SHP77 (cell line): ENCODE measurements around the gene KATNAL1.

Source experiments
- DNase-seq, 2 experiments: peaks; one replicate each; lab custom pipeline; 2025; lab: John Stamatoyannopoulos, UW

Gene KATNAL1

DNA sequence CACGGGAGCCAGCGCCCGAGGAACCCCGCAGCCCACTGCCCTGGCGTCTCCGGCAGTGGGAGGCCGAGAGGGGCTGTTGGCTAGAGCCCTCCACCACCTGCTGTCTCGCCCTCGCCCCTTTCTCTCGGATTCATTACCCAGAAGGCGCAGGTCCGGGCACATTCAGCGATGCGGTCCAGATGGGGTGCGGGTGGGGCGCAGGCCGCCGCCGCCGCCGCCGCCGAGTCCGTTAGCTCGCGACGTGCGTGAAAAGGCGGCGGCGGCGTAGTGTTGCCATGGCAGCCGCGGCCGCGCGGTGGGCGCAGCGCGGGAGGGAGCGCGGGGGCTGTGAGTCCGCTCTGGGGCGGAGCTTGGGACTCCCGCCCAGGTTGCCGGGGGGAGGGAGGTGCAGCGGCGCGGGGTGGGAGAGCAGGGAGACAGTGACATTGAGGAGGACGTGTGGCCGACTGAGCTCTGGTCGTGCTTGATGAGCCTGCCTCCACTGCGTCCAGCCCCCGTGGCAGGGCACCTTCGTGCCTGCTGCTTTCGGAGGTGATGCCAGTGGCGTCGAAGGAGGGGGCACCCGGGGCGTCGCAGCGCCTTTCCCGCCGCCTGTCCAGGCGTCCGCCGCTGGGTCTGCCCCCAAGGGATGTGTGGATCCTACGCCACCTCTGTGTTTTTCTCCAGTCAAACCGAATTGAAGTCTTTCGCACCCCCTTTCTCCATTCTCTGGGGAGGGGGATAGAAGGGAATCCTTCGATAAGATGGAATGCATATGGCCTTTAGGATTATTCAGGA is at the start of gene KATNAL1:
Gene KATNAL1 (minus strand): TSS at position 358 of the 777 bp plus-strand sequence. CDS start 23,774 bp downstream, outside the sequence.
- DNase-seq, result peak; percentile 67 to 81

GRCh38 chr13:30355839-30356238 is 48.5 kb upstream of the KATNAL1 start:
- DNase-seq, result no peak

DNA sequence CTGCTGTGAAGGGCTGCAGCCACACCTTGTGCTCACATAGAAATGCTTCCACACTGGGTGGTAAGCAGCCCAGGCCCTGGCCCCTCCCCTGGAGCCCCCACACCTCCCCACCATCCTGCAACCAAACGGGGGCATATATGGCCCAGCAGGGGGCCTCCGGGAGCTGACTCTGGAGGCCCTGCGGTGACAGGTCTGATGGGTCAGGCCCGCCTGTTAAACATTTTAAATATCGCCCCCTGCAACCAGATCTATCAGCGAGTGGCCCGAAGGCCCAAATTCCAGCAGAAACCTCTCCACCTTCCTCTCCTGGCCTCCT is 48.0 kb upstream of the KATNAL1 start:
- DNase-seq, result peak; percentile 8 to 41

DNA sequence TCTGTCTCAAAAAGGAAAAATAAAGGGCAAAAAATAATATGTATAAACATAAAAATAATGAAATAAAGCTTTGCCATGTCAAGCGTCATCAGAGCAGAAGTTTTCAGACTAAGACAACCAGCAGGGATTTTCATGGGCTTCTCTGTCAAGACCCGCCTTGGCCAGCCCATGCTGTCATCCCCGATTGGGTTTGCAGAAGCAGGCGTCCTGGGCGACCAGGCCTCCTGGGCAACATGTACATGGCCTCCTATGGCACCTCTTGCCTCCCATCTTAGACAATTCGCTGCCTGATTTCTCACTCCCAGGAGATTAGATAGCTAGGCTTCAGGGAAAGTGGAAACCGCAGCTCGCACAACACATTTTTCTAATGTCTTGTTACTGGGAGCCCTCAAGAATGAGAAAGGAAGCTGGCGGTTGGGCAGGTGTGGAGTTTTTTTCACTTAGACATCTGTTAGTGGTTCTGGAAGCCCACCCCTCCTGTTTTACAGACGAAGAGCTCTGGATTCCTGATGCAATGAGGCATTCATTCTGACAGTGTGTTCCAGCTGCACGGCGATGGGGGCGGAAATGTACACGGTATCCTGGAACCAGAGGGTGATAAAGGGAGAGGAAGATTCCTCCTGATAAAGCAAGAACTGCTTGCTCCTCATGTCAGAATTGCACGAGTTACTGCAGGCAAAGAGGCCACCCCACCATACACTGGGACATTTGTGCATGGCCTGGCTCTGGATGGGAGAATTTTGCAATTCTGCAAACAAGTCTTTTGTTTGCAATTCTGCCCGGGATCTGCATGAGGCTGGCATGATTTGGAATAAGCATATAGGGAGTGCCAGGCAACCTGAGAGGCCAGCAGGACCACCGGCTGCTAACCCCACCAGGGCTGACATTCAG is 47.4 kb upstream of the KATNAL1 start:
- no peak for DNase-seq

DNA sequence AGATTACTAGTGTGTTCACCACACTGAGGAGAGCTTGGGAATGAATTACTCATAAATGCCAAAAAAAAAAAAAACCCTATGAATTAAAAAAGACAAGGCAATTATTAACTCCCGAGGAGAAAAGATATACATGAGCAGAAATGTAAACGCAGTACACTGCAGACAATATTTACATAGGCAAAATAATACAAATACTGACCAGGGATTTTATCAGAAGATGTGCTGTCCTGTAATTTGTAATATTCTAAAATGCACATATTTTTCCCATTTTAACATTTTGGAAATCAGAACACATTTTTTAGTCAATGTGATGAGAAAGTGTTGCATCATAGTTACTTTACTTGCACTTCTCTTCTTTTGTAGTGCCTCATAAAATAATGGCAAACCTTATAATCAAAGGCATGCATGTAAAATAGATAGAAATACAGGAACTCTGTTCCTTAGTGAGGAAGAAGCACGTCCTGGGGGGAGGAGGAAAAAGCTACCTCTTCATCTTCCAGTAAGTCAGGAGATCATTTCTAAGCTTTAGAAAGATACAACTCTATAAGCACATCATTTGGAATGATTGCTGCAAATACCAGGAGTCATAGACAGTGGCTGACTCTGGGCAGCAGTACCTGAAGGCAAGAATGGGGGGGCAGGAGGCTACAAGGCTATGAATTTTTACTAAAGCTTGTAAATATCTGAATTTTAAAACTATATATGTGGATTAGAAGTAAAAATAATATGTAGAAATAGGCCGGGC is 46.3 kb upstream of the KATNAL1 start:
- no peak for DNase-seq

GRCh38 chr13:30353060-30353459 is 45.7 kb upstream of the KATNAL1 start:
- no peak for DNase-seq

DNA sequence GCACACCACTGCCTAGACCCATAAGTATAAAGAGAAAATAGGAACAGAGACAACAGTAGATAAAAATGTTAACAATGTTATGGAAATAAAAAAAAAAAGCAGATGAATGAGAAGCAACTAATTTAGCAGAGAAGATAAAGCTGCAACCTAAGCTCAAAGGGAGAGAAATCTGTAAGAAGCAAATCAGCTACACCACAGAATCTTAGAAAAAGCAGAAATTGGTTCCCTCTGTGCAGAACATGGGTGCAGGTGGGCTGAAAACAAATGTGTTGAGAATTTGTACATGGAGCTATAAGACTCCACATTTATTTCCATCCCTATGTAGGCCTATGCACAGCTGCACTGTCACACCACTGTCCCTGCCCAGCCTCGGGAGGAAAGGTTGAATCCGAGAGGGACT is 44.8 kb upstream of the KATNAL1 start:
- no peak for DNase-seq

DNA sequence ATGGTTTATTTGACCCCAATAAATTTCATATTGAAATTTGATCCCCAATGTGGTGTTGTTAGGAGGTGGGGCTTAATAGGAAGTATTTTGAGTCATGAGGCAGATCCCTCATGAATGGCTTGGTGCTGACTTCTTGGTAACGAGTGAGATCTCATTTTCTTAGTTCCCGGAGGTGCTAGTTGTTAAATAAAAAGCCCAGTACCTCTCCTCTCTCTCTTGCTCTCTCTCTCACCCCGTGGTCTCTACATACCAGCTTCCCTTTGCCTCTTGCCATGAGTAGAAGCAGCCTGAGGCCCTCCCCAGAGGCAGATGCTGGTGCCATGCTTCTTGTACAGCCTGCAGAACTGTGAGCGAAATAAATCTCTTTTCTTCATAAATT is 39.4 kb upstream of the KATNAL1 start:
- DNase-seq, result no peak

GRCh38 chr13:30346153-30346788 is 38.9 kb upstream of the KATNAL1 start:
- DNase-seq, result no peak

DNA sequence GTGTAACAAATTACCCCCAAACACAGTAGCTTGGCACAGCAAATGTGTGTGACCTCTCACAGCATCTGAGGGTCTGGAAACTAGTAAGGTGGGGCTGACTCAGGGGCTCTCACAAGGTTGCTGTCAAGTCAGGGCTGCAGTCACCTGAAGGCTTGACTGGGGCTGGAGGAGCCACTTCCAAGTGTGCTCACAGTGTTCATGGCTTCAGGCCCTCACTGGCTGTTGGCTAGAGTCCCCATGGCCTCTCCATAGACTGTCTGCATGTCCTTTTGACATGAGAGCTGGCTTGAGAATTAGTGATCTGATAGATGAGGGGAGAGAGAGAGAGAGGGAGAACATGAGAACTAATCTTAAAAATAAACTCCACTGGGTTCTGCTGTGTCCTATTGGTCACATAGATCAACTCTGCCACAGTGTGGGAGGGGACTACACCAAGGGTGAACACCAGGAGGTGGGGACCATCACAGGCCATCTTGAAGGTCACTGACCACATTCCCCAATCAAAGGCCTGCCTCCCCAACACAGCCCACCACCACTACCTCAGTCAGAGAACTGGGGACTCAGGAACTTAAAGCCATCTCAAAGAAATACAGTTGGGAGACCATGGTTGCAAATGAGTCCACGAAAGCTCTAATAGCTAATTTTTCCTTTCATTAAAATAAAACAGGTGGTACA is 38.2 kb upstream of the KATNAL1 start:
- no peak for DNase-seq

DNA sequence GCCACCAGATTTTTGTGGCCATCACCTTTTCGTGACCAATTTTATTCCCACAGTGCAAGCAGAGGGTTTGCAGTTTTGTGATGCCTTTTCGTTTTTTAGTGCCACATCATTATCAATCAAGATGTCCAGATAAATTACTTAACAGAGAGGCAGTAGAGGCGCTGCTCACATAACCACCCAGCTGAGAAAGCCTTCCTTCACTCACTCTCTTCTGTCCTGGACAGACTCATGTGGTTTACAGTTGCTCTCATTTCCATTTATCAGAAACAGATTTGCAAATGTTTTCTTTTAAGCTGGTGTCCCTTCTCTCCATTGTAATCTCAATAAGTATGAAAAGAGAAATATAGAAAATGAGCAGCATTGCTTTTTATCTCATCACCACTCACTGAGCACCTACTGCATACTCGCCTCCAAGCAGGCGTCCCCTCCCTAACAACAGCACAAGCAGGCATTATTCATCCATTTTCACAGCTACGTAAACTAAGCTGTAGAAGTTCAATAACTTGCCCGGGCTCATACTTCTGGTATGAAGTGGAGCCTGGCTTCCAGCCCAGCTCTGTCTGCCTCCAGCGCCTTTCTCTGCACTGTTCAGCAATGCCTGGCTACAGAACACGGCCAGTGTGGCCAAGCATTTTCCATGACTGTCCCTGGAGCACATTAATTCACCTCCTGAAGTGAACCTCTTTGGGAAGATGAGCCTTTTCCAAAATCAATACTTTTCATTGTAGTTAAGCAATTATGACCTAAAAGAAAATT is 34.6 kb upstream of the KATNAL1 start:
- no peak for DNase-seq

DNA sequence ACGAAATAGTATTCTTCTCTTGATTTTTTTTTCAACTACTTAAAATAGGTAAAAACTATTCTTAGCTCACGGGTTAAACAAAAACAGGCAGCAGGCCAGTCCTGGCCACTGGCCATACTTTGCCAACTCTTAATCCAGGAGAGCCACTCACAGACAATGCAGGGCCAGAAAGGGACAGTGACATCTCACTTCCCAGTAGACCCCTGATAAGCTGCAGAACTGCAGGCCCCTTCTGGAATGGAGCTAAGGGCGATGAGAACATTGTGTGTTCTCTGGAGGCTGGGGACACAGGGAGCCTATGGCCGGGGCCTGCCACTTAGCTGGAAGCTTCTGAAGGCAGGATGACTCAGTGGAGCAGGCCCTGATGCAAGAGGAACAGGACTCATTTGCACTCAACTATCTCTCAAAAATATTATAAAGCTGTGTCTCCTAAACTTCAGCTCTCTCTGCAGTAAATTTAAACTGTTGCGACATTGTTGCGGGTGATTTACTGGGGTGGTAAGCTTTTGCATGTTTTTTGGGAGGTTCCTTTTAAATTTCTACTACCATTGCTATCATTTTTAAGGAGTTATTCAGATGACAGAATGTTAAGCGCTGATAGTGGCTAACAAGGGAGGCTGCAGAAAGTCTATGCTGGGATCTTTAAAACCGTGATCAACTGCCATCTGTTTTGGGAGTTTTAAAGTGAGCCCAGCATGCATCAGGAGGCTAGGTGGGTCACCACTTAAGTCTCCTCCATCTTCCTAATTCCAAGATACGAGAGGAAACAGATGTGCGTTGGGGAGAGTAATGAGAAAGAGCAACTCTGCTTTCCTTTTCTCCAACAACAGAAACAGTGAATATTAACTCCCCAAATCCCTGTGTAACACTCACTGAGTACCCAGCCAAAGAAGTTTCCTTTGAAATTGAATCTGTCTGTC is 33.2 kb upstream of the KATNAL1 start:
- no peak for DNase-seq

- no peak for DNase-seq
These were observed 32.5 kb upstream of the KATNAL1 start for GRCh38 chr13:30339738-30340330.

DNA sequence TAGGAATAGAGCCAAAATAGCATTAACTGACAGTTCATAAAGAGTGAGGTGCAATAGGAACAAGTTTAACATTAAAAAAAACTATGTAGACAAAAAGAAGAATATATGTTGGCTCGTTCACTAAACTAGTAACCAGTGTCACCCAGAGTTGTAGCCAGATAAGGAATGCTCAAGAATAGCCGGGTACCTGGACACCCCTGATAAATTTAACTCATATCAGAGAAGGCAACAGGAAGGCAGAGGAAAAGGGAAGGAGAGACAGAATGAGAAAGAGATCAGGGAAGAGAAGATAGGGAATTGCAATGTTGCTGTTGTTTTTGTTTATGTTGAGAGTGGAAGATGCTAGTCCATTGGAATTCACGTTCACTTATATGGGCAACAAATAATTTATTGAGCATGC is 31.6 kb upstream of the KATNAL1 start:
- DNase-seq, result no peak

- no peak for DNase-seq
These were observed 31.0 kb upstream of the KATNAL1 start for GRCh38 chr13:30338331-30338851.

- DNase-seq, result no peak
These were observed 29.8 kb upstream of the KATNAL1 start for GRCh38 chr13:30337061-30337610.

- DNase-seq, result peak; percentile 23 to 27
These were observed 27.5 kb upstream of the KATNAL1 start for GRCh38 chr13:30334663-30335386.

DNA sequence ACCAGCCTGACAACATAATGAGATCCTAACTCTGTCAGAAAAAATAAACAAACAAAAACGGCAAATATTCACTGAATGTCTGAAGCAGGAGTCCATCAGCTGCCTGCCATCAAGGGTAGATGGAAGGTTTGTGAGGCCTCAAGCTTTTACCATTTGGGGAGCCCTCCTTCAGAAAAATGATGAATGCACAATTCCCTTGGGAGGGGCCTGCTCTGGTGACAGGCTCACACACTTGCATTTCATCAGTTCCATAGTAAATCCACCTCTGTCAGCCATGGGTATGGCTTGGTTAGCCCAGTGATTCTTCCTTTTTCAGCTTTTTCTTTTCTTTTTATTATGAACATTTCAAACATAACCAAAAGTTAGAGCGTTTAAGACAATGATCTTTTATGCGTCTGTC is 26.3 kb upstream of the KATNAL1 start:
- no peak for DNase-seq
